Astrocyte (in vitro differentiated cells and primary cell): Measurements from ENCODE around the gene GAD1.

ENCODE experiments used
- CTCF ChIP-seq: IDR thresholded peaks from 2 replicates; pipeline ENCODE4 v1.5.1; 2011; ENCODE audit warnings: low read depth, mild to moderate bottlenecking, inconsistent platforms, low read length, moderate library complexity; ENCODE audit not compliant: insufficient read depth
- EZH2 ChIP-seq: IDR thresholded peaks from 2 replicates; pipeline ENCODE4 v1.6.1; 2012; ENCODE audit warnings: mild to moderate bottlenecking, low read length, inconsistent platforms; ENCODE audit not compliant: insufficient read depth

GRCh38 chr2:170863087-170863486, 46.4 kb downstream of the GAD1 start:
- no peak for TF ChIP-seq CTCF
- TF ChIP-seq EZH2 = no peak
